Stimulated activated CD8-positive, alpha-beta memory T cell treated with anti-CD3 and anti-CD28 coated beads, Interleukin-4, amount 100 ng/mL, for 48 hours (primary cell): ENCODE measurements around the gene AP3B1.
"Not testable (repeated sequence)": the region's sequence is repeated elsewhere in the genome, so short reads cannot be mapped to it uniquely, and the experiment has no call there.

ENCODE experiments used
- DNase-seq: peaks from one replicate; pipeline ENCODE4 v3.0.0-alpha.2; 2020

The AP3B1 gene

DNA sequence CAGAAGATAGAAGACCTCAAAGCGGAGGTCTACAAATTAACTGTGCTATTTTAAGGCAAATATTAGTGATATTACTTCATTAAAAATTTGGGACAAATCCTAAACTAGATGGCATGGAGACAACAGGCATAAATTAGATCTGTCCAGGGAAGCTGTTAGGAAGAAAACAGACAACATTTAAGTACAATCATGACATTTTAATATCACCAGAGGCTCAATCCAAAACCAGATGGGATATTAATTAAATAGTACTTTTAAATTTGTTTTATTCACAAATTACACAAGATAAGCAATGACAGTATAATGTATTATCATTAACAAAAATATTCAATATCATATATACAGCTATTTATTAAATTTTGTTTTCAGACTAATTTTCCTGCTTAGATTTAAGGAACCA lies 161.1 kb downstream of the AP3B1 start:
- DNase-seq, result no peak

DNA sequence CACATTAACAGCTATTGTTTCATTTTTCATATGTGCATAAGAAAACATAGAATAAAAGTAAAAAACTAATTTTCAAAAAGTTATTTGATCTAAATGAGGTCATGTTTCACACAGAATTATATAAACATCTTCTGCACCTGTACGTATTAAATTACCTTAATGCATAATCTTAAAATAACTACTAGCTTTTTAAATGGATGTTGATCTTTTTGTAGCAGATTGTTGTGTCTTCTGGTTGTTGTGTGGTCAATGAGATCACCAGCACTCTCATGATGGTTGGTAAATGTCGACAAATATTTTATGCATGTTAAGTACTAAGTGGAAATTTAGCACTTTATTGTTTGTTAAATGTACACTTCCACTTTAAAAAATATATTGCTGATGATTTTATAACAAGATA lies 162.0 kb downstream of the AP3B1 start:
- DNase-seq, result no peak

DNA sequence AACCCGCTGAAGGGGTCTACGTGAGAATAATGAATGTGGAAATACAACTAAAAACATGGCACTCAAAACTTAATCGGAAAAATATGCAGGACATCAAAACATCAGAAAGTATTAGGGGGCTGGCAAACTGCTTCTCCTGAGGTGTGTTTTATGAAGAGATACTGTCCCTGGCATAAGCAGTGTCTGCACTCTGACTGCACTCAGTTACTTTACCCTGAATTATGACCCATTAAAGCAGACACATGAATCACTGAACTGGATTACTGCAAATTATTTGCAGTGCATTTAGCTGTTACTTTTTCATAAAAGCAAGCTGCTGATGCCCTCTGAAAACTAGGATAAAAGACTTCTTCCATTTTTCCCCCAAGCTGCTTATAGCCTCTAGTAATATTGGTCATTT lies 164.9 kb downstream of the AP3B1 start:
- no peak for DNase-seq

DNA sequence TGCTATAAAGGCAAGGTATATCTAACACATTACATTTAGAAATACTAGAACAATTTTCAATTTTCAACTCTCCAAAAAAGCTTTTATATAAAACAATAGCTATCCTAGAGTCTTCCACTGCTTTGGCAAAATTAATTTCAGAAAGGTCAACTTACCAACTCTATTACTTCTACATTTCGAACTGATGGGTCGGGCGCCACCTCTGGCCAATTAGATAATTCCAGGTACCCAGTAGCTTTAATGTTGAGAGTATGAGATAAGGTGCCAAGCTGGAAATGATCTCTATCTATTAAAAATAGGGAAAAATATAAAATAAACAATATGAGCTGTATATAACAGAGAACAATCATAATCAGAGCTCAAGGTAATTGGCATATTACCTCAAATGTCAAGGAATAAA lies 166.6 kb downstream of the AP3B1 start:
- DNase-seq, result no peak

DNA sequence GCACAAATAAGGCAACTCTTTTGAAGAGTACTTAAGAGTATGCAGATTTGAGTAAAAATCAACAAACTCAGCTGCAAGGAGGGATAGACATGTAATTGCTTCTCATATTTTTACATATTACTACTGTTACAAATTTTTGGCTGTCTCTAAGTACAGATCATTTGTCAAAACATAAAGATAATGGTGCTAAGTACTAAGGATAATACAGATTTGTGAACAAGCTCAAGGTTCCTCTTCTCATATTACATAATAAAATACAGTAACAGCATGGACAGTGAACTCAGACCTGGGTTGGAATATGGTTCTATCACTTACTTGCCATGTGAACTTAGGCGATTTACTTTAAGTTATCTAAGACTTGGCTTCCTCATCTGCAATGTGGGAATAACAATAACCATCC lies 168.0 kb downstream of the AP3B1 start:
- no peak for DNase-seq

DNA sequence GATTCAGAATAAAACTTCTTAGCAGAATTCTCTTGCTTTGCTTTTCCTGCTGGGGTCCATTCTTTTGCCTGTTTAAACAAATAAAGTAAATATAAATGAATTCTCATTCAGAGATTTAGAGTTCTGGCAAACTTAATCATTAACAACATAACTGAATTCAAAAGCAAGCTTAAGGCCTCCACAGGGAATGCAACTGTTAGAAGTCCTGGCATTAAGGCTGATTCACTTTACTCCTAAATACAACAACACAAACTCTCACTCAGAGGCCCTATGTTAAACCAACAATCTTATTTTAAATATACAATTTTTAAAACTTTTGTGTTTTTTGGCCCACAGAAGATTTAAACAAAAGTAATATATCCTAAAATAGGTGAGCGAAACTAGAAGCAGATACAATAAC lies 178.3 kb downstream of the AP3B1 start:
- DNase-seq, result no peak

DNA sequence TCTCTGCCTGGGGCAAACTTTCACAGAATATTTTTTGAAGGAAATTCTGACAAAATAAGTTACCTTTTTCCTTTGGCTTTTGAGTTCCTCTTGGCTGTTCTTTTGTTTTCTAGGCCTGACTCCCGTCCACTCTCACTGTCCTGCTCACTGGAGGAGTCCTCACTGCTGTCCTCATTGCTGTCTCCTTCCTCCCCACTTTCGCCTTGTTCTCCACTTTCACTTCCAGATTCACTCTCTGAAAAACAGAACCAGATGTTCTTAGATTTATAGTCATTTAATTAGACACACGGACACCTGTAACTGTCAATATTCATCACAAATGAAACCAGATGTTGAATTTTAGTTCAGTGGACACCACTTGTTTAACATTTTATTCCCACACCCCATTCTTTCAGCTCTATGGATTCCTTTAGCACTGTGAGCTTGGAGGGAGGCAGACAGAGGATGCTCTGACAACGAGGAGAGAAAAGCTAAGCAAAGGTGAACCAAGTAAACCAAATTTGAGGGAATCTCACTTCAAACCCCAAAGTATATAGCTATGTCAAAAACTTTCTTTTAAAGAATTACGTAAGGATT lies 180.7 kb downstream of the AP3B1 start:
- no peak for DNase-seq

DNA sequence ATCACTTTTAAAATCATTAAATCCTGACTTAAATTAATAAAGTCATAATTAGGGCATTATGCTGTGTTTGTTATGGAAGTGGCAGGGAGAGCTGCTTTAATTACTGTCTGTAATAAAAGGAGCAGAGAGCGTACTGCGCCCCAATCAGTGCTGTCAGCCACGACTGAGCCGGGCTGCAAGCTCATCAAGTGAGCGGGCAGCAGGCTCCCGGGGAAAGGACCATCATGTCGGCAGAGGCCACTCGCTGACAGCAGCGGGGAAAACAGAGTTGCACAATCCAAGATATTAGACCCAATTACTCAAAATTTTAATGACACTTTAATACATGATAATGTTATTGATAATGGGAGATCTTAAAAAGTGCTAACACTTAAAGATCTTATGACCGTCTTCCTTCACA lies 181.6 kb downstream of the AP3B1 start:
- DNase-seq, result no peak

DNA sequence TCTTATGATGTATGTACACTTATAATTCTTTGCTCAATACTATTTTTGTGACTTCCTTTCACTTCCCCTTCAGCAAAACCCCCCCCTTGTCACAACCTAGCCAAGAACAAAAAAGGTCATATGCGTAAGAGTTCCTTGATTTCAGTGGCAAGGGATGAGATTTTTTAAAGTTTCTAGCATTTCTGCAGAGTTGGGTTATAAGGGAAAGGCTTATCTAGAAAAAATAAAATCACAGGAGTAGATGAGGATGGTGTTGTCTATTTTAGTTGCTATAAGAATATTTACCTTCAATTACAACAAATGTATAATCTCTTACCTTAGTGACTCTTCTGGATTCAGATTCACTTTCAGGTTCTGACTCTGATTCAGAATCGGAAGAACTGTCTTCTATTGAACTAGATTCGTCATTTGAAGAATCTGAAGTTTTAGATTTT lies 184.6 kb downstream of the AP3B1 start:
- DNase-seq, result no peak

DNA sequence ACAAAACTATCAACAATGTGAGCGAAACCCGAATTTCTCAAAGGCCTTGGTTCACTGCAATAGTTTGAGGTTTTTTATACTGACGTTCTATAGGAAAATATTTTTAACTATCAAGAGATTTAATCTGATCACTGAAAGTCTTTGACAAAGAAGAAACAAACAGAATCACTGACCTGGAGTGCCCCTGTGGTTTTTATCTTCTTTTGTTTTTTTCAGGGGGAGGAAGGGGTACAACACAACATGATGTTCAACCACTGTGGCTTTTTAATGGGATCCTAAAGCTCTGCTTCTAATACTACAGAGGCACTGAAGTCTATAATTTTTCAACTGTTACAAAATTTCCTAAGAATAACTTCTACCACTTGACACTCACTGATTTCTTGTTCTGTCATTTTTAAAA lies 185.9 kb downstream of the AP3B1 start:
- no peak for DNase-seq

DNA sequence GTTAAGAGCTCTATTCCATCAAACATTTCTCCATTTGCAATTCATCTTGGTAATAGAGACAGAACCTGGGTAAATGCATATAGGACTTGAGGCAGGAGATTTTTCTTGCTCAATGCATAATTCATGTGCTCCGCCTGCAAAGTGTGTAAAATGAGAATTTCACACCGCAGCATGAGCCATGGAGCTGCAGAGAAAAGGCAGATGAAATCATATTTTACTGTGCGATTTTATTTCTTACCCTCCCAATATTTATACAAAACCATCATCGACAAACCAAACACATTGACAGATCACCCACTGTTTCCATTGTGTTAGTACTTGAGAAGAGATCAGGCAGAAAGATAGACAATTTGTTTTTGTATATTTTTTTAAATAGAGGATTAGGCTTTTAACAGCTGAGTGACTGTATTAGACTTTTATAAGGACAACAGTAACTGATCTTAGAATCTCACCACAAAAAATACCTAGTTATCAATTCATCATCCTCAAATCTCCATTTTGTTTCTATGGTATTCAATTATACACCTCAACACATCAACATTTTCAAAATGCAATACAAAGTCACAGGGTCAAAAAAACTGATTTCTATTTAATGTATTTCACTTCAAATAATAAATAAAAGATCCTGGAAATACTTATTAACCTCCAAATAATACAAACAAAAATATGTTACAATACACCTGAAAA lies 191.1 kb downstream of the AP3B1 start:
- DNase-seq, result no peak

DNA sequence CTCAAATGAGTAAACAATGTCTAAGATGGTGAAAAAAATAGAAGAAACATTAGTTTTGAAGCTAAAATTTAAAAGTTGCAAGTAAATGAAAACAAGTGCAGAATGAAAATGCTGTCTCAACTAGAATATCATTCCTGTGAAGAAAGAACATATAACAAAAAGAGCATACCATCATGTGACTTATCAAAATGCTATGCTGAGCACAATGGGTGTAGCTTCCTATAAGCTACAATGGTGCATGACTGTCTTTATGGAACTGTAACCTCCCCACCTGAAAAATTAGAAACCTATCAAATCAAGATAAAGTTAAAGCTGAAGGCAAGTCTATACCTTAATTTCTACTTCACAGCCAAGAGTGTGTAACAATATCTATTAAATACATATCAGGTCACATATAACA lies 192.0 kb downstream of the AP3B1 start:
- no peak for DNase-seq

DNA sequence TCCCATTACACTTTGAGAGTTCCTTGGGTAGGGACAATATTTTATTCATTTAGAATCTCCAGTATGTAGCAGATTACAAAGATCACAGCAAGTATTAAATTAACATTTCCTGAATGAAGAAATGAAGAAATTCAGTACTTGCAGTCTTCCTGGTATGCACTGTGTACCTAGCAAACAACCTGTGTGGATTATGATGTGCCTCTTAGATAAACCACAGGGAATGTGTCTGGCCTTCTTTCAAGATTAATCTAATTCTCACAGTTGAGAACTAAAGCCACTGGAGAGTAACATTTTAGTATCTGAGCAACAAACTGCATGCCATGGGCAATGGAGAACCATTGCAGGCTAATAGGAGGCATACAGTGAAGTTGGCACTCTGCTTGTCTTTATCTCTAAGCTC lies 199.4 kb downstream of the AP3B1 start:
- no peak for DNase-seq

DNA sequence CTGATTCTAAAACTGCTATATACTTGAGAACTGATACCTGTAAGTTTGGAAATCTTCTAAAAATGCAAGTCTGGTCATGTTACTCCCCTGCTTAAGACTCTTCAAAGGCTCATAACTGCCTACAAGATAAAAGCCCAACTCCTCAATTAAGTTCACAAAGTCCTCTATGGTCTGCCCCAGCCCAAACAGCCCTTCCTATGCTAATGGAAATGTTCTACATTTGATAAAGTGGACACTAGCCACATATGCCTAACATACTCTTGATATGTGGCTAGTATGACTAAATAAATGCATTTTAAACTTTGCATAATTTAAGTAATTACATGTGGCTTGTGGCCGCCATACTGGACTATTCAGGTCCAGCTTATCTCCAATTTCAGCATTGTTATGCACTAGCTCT lies 204.5 kb downstream of the AP3B1 start:
- no peak for DNase-seq

DNA sequence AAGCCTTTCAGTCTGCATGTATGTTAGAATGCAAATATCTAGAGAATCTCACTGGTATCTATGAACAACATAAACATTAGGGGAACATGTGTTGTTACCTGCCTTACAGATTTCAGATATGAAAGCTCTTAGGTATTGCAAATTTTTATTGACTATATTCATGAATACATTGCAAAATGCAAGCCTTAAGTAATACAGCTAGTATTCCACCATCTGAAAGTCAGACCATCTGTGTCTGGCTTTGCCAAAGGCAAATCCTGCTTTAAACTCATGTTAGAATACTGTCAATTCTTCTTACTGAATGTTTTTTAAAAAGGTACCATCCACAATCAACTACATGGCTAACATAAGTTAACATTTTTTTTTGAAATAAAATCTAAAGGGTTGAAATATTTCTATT lies 215.6 kb downstream of the AP3B1 start:
- no peak for DNase-seq

DNA sequence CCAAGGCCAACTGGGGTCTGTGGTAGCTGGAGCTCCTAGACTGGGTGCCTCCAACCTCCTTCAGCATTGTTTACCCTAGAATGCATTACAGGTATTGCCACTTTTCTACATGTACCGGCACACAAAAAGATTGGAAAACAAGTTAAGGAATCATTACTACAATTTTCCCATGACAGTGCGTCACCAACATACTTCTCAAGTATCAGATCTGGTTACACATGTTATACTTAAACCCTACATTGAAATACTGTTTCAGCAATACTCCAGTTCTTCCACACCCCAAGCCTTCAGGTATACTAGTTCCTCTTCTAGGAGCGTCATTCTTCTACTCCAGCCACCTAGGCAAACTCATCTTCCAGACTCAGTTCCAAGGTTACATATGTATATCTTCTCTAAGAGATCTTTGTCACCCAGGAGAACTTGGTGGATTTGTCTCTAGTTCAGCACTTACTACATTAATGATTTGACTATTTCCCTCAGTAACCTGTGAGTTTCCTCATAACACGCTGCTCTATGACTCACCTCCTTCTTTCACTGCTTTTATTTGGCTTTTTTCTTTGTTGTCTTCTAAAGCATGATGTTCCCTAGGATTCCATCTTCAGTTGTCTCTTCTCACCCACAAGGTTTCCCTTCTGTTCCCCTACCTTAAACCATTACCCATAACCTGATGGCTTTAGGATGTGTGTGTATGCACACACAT lies 217.0 kb downstream of the AP3B1 start:
- no peak for DNase-seq

DNA sequence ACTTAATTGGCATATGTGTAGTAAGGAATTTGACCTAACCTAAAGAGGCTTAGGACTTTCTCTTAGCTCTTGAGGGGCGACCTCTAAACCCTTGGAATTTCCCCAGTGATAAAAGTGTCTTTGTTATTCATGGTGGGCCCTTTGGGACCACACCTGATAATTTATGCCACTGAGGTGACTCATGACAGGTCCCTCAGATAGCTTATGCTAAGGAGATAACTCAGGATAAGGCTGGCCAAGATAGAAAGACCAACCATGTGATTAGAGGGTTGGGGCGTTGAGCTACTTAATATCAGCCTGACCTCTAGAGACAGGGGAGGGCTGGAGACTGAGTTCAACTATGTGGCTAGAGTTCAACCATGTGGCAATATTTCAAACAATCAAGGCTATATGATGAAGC lies 218.1 kb downstream of the AP3B1 start:
- no peak for DNase-seq

DNA sequence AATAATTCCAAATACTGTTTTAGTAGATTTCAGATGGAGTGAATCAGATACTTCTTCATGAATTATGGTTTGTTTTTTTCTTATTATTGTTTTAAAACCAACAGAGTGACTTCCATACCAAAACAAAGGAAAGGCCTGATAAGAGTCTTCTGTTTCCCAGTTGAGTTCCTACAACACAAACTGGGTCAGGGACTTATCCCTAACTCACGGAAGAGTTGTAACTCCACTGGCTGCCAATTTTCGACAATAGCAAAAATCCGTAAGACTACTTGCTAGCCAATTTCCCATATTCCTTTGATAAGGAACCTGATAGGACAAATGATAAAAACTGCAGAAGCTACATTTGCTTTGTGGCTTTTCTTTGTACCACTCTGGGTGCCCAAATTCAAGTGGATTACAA lies 219.2 kb downstream of the AP3B1 start:
- DNase-seq, result no peak

DNA sequence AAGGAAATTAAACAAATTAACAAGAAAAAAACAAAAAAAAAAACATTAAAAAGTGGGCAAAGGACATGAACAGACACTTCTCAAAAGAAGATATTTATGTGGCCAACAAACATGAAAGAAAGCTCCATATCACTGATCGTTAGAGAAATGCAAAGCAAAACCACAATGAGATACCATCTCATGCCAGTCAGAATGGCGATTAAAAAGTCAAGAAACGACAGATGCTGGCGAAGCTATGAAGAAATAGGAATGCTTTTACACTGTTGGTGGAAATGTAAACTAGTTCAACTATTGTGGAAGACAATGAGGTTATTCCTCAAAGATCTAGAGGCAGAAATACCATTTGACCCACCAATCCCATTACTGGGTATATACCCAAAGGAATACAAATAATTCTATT lies 223.8 kb downstream of the AP3B1 start:
- DNase-seq, result not testable (repeated sequence)

DNA sequence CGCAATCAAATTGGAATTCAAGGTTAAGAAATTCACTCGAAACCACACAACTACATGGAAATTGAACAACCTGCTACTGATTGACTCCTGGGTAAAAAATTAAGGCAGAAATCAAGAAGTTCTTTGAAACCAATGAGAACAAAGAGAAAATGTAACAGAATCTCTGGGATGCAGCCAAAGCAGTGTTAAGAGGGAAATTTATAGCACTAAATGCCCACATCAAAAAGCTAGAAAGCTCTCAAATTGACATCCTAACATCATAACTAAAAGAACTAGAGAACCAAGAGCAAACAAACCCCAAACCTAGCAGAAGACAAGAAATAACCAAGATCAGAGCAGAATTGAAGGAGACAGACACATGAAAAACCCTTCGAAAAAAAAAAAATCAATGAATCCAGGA lies 226.9 kb downstream of the AP3B1 start:
- DNase-seq, result not testable (repeated sequence)

DNA sequence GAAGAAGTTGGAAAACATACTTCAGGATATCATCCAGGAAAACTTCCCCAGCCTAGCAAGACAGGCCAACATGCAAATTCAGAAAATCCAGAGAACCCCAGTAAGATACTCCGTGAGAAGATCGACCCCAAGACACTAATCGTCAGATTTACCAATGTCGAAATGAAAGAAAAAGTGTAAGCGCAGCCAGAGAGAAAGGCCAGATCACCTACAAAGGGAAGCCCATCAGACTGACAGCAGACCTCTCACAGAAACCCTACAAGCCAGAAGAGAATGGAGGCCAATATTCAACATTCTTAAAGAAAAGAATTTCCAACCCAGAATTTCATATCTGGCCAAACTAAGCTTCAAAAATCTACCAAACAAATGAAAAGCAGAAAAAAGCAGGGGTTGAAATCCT lies 227.8 kb downstream of the AP3B1 start:
- DNase-seq, result not testable (repeated sequence)

DNA sequence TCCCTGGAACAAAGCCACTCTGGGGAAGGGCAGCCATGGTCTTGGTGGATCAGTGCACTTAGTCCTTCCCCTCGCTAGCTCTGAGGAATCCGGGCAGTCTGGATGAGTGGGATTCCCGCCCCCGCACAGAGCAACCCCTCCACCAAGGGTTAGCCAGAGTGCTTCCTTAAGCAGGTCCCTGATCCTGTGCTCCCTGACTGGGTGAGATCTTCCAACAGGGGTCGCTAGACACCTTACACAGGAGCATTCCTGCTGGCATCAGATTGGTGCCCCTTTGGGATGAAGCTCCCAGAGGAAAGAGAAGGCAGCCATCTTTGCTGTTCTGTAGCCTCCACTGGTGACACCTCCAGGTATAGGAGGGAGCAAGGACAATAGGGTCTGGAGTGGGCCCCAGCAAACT lies 228.8 kb downstream of the AP3B1 start:
- DNase-seq, result no peak

DNA sequence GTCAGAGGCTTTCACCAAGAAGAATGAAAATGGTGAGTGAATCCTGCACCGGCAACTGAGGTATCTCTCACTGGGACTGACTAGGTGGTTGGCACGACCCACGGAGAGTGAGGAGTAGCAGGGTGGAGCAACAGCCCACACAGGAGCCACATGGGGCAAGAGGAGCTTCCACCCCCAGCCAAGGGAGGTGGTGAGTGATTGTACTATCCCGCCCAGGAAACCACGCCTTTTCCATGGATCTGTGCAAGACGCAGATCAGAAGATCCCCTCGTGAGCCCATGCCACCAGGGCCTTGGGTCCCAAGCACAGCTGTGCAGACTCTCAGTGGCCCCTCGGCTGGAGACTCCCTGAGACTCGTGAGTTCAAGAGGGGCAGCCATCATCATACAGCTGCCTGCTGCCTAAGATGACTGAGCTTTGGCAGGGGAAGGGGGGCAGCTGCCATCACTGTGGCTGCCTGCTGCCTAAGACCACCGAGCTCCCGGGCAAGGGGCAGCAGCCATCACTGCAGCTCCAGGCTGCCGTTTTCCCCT lies 229.5 kb downstream of the AP3B1 start:
- no peak for DNase-seq

DNA sequence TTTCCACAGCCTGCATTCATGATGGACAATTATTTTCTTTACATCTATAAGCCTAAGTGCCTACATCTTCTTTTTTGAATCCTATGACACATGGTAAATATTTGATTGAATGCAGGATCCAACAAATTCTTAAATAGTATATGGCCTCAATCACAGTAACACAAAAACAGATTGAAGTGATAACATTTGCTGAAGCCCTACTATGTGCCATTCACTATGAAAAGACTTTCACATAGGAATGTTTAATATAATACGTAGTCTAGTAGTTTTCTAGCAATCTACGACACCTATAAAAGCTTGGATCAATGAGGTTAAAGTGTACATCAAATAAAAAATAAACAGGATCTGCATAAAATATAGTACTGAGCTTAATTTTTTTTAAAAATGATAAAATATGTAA lies 231.0 kb downstream of the AP3B1 start:
- no peak for DNase-seq
